ENCODE results near the gene PIK3R5.

PIK3R5 gene

GRCh38 chr17:8875436-8875835 is 90.1 kb downstream of the PIK3R5 start:
- no peak for DNase-seq (ENCODE audit: low read depth)

DNA sequence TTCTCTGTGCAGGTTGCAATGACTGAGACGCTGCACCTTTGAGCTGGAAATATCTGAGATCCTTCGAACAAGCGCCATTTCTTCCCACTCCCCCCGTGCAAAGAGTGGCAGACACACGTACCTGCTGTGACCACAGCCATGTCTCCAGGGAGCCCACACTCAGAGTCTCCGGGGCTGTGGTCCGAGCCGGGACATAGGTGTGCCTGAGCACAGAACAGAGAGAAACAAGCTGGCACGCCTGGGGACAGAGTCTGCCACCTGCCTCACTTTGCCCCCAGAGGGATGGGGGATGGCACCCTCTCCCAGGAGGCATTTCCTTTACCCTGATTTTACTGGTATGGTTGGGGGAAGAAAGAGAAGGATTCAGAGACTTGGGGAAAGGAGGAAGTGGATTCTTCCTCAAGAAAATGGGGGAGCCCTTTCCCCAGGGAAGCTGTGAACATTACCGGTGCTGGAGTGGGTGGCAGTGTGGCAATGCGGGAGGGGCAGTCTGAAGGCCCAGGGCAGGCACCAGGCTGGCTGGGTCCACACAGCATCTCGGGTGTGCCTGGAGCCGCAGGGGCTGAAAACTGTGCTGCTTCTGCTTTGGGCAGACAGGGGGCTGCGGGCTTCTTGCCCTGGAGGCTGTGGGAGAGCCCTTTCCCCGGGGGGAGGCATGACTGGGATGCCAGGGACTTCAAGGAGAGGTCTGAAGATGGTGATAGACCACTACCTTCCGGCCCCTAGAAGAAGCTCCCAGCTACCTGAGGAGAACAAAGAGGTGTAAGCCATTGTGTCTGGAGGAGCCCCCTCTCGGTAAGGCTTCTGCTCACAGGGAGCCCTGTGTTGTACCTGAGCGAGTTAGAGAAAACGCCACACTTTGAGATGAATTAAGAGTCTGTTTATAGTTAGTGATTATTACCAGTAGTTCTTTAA is 91.4 kb downstream of the PIK3R5 start:
- DNase-seq (ENCODE audit: low read depth) = no peak

- DNase-seq (ENCODE audit: low read depth) = no peak
These were observed 92.6 kb downstream of the PIK3R5 start for GRCh38 chr17:8872705-8873435.

DNA sequence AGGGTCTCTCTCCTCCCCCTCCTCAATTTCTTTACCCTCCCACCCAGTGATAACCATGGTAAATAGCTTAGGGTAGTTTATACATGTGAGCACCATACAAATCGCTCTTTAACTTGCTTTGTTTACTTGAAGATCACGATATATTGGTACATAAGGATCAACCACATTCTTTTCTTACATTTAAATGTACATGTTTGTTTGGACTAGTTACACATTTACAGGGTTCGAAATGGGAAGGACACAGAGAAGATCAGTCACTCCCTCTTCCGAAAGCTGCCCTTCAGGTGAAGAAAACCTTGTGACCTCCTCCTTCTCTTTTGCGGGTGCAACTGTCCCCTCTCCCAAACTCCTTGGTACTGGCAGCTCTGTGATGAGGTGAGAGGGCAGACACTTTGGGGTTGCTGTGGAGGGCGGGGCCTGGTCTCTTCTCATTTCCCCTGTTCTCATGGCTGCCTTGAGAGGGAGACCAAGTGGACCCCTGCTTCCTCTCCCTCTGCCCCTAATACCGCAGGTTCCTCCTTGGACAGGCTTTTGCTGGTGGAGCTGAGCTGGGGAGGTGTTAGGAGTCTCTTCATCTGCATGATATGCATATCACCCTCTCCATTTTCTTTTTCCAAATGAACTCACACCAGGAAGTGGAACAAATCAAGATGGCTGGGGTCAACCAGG is 93.3 kb downstream of the PIK3R5 start:
- DNase-seq (ENCODE audit: low read depth) = no peak

DNA sequence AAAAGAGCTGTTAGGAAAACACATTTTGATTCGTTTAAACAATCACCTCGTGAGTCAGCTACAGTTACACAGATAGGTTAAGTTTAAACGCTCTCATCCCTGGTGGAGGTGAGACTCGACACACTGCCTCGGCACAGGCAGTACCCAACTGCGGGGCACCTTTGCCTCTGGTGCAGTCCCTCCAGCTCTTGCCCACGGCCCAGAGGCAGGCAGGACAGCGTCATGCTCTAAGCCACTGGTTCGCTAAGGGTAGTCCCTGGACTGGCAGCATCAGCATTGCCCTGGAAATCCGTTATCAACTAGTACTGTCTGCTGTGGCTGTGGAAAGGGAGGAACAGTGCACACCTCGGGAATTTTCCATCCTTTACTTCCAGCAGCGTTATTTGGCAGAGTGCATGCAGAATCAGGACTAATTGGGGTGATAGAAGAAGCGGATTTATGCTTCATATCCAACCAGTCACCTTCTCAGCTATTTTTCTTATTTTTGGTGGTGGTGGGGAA is 94.4 kb downstream of the PIK3R5 start:
- no peak for DNase-seq (ENCODE audit: low read depth)

DNA sequence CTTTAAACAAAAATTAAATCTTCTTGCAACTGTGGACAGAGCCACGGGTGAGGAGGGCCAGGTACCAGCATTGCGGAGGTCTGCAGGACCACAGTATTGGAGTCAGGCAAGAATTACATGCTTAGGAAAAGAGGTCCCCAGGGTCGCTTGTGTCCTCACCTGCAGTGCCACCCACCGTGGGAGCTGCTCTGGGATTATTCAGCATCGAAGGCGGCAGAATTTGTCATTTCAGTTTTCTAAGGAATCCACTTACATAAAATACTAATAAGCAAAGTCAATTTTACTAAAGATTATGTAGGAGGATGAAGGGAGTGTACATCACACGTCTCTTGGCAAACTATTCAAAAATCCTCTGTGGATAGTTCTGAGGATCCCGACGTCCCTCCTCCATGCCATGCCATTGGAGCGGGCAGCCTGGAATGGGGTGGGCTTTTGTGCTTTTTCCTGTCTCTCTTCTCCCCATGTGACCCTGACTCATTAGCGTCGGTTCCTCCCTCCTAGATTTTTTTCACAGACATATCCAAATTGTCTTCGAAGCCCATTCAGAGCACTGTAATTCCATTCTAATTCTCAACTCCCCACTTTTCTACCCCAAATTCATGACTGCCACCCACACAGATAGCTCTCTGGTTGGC is 95.0 kb downstream of the PIK3R5 start:
- DNase-seq (ENCODE audit: low read depth) = no peak

GRCh38 chr17:8869114-8869815 is 96.2 kb downstream of the PIK3R5 start:
- DNase-seq (ENCODE audit: low read depth) = no peak

- DNase-seq (ENCODE audit: low read depth) = no peak
These were observed 97.0 kb downstream of the PIK3R5 start for GRCh38 chr17:8868529-8868951.

GRCh38 chr17:8868092-8868491 is 97.4 kb downstream of the PIK3R5 start:
- DNase-seq (ENCODE audit: low read depth) = no peak

DNA sequence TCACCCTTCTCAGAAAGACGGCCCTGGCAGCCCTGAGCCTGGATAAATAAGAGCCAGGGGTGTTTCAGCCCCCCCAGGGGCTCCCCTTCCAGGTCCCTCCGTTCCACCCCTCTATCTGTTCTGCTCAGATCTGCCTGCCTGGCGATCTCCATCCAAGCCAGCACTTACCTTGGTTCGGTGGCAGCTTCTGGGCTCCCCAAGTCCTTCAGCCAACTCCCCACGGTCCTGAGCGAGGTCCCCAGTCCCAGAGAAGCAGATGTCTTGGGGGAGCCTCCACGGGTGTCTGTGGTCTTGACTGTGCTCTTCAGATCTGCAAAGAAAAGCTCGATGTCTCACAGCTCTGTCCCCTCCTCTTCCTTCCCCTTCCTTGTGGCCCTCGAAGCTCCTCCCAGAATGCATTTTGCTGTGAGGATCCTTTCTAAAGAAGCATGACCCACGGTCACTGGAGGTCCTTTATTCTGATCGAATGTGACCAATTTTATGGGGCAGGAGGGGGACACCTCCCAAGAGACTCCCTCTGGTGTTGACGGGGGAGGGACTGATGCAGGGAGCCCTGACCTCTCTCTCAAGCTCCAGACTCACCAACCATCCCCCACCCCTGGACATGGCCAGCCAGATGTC is 98.0 kb downstream of the PIK3R5 start, which contains the start of gene PIK3R6:
PIK3R6 (minus strand) TSS at position 314 of the 621 bp plus-strand sequence. CDS start 17,880 bp downstream, outside the sequence.
- no peak for DNase-seq (ENCODE audit: low read depth)

- DNase-seq (ENCODE audit: low read depth) = no peak
These were observed 99.7 kb downstream of the PIK3R5 start for GRCh38 chr17:8865811-8866210.

DNA sequence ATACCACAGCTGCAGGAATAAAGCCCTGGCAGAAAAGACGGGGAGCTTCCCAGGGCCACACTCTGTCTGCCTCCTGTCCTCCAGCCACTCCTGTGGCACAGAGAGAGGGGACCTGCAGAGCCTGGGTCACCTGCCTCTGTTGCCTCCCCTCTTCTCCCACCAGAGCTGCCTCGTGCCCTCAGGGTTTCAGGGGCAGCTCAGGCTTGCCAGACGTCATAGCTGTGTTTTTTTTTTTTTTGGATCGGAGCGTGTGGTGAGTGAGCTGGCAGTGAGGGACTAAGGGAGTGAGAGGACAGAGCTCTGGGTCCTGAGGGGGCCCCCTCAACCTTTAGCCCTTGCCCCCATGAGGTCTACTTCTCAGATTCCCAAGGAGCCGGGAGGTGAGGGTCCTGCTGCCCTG is 100.1 kb downstream of the PIK3R5 start:
- DNase-seq (ENCODE audit: low read depth) = no peak

GRCh38 chr17:8862213-8863056 is 103.1 kb downstream of the PIK3R5 start:
- DNase-seq (ENCODE audit: low read depth) = no peak

DNA sequence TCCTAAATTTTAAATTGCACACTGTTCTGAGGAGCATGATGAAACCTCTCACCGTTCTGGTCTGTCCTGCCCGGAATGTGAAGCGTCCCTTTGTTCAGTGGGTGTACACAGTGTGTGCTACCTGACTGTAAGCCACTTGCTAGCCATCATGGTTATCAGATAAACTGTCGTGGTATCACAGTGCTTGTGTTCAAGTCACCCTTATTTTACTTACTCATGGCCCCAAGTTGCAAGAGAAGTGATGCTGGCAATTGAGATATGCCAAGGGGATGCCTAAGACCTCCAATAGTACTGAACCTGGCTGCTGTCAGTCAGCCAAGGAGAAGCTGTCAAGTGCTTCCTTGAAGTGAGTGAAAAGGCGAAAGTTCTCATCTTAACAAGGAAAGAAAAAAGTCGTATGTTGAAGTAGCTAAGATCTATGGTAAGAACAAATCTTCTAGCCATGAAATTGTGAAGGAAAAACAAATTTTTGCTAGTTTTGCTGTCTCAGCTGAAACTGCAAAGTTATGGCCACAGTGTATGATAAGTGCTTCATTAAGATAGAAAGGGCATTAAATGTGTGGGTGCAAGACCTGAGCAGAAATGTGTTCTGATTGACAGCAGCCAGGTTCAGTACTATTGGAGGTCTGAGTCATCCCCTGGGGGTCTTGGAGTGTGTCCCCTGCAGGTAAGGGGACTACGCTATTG is 103.9 kb downstream of the PIK3R5 start:
- no peak for DNase-seq (ENCODE audit: low read depth)

- no peak for DNase-seq (ENCODE audit: low read depth)
These were observed 105.6 kb downstream of the PIK3R5 start for GRCh38 chr17:8859804-8860430.

GRCh38 chr17:8859027-8859803 is 106.3 kb downstream of the PIK3R5 start:
- DNase-seq (ENCODE audit: low read depth) = no peak

GRCh38 chr17:8857919-8858318 is 107.6 kb downstream of the PIK3R5 start:
- no peak for DNase-seq (ENCODE audit: low read depth)

Measured in activated T-helper 9 cell treated with anti-CD3 and anti-CD28 coated beads, Interleukin-2, amount 50 U/mL, for 16 hours (primary cell).